Suprapubic skin (tissue), 4 donors: ENCODE measurements around the gene FADD. TPM values are rescaled to one million over a fixed set of nuclear protein-coding genes. Genes with fewer than 3 reads are reported as not detected.

Source experiments
- DNase-seq, 2 donors: peaks; one replicate each; pipeline ENCODE4 v3.0.0-alpha.2; 2019; ENCODE audit warnings: low spot score in 2 of 2
- H3K27ac ChIP-seq: fragments of 200-600 bp; sonication (generic); one replicate; pipeline ENCODE4 v1.5.1; 2019
- H3K27me3 ChIP-seq: fragments of 200-600 bp; sonication (generic); one replicate; pipeline ENCODE4 v1.5.1; 2019
- H3K36me3 ChIP-seq: fragments of 200-600 bp; sonication (generic); one replicate; pipeline ENCODE4 v1.5.1; 2019
- H3K4me1 ChIP-seq: fragments of 200-600 bp; sonication (generic); one replicate; pipeline ENCODE4 v1.5.1; 2019
- H3K4me3 ChIP-seq: fragments of 200-600 bp; sonication (generic); one replicate; pipeline ENCODE4 v1.5.1; 2019; ENCODE audit warnings: mild to moderate bottlenecking
- H3K9me3 ChIP-seq: fragments of 200-600 bp; sonication (generic); one replicate; pipeline ENCODE4 v1.5.1; 2019
- CTCF ChIP-seq, 2 donors: fragments of 200-600 bp in 1 of 2; fragments of 450-650 bp in 1 of 2; sonication (generic) in 1 of 2; IDR thresholded peaks; one replicate each; pipeline ENCODE4 v1.5.1; 2016 to 2019; ENCODE audit warnings: antibody characterized with exemption in 2 of 2, mild to moderate bottlenecking in 1 of 2, moderate library complexity in 1 of 2
- EP300 ChIP-seq: sonication (generic); formaldehyde crosslinking; IDR thresholded peaks from one replicate; pipeline ENCODE4 v1.6.1; 2017; ENCODE audit warnings: antibody characterized with exemption
- POLR2A ChIP-seq, 2 donors: fragments of 450-650 bp; IDR thresholded peaks; one replicate each; pipeline ENCODE4 v1.6.1; 2017; ENCODE audit warnings: antibody characterized with exemption in 2 of 2, mild to moderate bottlenecking in 2 of 2, moderate library complexity in 2 of 2
- POLR2AphosphoS5 ChIP-seq, 3 donors: sonication (generic); formaldehyde crosslinking; IDR thresholded peaks; one replicate each; pipeline ENCODE4 v1.6.1; 2017; ENCODE audit warnings: antibody characterized with exemption in 3 of 3
- WGBS: methylation state at CpG from one replicate; pipeline ENCODE4 v1.1.5; 2018; 5-methylcytosine and 5-hydroxymethylcytosine counted together
- total RNA-seq, 4 donors: library from RNA; depleted of rRNA; stranded (reverse); fragments of >200 nt; gene quantifications; one replicate each; pipeline ENCODE4 v1.1.0, GENCODE V29; 2016

The FADD gene
- total RNA-seq = 10 to 100 TPM; 12.3 to 29.3 (median 18.1) TPM

DNA sequence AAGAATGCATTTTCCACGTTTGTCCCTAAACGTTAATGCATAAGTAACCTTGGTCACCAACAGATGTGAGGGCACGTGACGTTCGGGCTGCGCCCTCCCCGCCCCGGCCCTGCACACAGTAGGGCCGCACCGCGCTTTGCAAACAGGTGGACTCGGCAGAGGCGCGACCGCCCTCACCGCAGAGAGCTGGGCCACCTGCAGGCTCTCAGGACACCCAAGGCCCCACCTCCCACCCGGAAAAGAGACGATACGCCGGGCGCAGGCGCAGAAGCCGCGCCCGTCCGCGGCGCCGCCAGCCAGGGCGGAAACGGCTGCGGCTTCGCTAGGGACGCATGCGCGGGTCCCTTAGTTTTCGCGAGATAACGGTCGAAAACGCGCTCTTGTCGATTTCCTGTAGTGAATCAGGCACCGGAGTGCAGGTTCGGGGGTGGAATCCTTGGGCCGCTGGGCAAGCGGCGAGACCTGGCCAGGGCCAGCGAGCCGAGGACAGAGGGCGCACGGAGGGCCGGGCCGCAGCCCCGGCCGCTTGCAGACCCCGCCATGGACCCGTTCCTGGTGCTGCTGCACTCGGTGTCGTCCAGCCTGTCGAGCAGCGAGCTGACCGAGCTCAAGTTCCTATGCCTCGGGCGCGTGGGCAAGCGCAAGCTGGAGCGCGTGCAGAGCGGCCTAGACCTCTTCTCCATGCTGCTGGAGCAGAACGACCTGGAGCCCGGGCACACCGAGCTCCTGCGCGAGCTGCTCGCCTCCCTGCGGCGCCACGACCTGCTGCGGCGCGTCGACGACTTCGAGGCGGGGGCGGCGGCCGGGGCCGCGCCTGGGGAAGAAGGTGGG, at the start of gene FADD:
Gene FADD (plus strand): TSS at position 377 of the 831 bp plus-strand sequence. CDS start 164 bp downstream, at position 541.
- peaks cover 23% of the 10 kb centered on the region for H3K36me3 ChIP-seq
- TF ChIP-seq EP300 (no peak), POLR2AphosphoS5 (IDR thresholded peaks at IDR 0.05) (peak in 1 of 3 donors; percentile 48), CTCF (IDR thresholded peaks at IDR 0.05) (no peak), POLR2A (IDR thresholded peaks at IDR 0.05) (peak in 1 of 2 donors; percentile 76)
- H3K27me3 ChIP-seq = no peaks in the 10 kb centered on the region
- DNase-seq = peak; percentile 91 to 94
- 0% methylated on average over 27 of the region's 91 CpGs for WGBS
- H3K4me3 ChIP-seq = peak within 1 kb of the TSS; percentile 98
- no peaks in the 10 kb centered on the region for H3K9me3 ChIP-seq
- peaks cover 24% of the 10 kb centered on the region for H3K4me1 ChIP-seq
- peak within 1 kb of the TSS; percentile 98 for H3K27ac ChIP-seq

DNA sequence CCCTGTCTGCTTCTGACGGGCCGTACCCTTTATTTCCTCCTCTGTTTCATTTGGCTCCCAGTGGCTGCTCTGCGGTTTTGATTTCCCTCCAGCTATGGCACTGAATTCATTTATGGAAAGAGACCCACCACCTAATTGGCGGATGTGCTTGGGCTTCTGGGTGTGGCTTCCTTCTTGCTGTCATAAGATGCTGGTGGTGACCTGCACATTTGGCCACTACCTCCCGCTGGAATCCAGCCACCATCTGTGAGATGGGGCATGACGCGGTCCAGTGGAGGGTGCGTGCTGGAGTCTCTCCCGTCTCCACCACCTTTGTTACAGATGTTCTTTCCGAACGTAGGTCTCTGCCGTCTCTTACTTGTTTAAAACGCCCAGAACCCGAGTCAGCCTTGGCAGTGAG, 47.7 kb upstream of the FADD start:
- no peaks in the 10 kb centered on the region for H3K27me3 ChIP-seq
- 73% methylated on average over 14 of the region's 14 CpGs for WGBS
- no peaks in the 10 kb centered on the region for H3K9me3 ChIP-seq
- TF ChIP-seq CTCF (IDR thresholded peaks at IDR 0.05) (no peak), POLR2AphosphoS5 (IDR thresholded peaks at IDR 0.05) (no peak)
- H3K4me1 ChIP-seq = peaks cover 37% of the 10 kb centered on the region
- H3K4me3 ChIP-seq = no peak overlapping the region
- peaks cover 6% of the 10 kb centered on the region for H3K36me3 ChIP-seq
- no peak for DNase-seq
- peak overlapping the region; percentile 63 for H3K27ac ChIP-seq

DNA sequence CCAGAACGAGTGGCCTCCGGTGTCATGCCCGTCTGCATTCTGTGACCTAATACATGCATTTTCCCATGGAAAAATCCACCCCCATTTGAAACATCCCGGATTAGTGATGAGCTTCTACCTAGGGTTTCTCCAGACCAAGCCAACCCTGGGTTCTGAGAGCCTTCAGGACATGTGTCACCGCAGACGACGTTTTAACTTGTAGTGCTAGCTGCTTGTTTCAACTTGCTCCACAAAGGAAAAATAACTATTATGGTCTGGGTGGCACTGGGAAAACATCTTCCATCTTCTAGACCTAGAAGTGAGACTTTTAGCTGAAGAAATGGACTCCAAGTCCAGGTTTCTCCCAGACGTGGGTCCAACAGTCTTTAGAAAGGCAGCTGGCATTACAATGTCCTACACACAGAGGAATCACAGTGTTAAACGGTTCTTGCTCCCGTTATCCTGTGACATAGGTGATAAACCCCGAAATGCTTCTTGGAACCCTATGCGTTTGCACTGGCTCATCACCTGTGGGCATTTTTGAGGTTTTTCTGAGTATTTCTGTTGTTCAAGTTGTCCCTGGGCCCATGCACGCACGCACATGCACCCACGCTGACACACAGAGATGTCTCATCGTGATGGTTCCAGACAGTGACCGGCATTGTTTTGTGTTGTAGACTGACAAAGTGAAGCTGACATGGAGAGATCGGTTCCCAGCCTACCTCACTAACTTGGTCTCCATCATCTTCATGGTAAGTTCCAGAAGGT, 46.6 kb upstream of the FADD start:
- Histone ChIP-seq H3K4me3 (no peak overlapping the region), H3K27me3 (no peaks in the 10 kb centered on the region), H3K4me1 (peaks cover 46% of the 10 kb centered on the region), H3K36me3 (peaks cover 6% of the 10 kb centered on the region), H3K9me3 (no peaks in the 10 kb centered on the region), H3K27ac (peak overlapping the region; percentile 63)
- DNase-seq = no peak
- TF ChIP-seq CTCF (IDR thresholded peaks at IDR 0.05) = no peak
- no peak for TF ChIP-seq EP300
- no peak for TF ChIP-seq POLR2AphosphoS5 (IDR thresholded peaks at IDR 0.05)
- TF ChIP-seq POLR2A (IDR thresholded peaks at IDR 0.05) = no peak
- WGBS = 69% methylated on average over 18 of the region's 18 CpGs

DNA sequence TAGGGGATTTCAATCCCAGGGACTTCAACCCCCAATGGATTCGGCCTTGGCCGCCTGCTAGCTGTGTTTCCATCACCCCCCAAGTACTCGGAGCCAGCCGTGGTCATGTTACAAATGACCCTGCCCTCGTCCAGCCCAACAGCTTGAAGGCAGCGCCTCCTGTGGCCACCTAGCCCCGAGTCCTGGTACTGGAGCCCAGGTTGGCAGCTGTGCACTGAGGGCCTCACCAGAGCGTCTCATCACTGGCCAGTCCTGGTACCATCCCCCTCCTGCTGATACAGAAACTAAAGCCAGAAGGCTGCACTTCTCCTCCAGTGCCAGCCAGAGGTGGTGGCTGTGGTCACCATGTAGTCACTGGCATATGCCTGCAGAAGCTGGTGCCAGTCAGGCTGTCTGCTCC, 44.9 kb upstream of the FADD start:
- Histone ChIP-seq H3K36me3 (peaks cover 2% of the 10 kb centered on the region), H3K27ac (no peak overlapping the region), H3K9me3 (no peaks in the 10 kb centered on the region), H3K4me1 (peaks cover 46% of the 10 kb centered on the region), H3K27me3 (no peaks in the 10 kb centered on the region), H3K4me3 (no peak overlapping the region)
- DNase-seq = no peak
- TF ChIP-seq CTCF (IDR thresholded peaks at IDR 0.05) (peak in 1 of 2 donors; percentile 9), POLR2A (IDR thresholded peaks at IDR 0.05) (no peak)
- 51% methylated on average over 5 of the region's 8 CpGs for WGBS

DNA sequence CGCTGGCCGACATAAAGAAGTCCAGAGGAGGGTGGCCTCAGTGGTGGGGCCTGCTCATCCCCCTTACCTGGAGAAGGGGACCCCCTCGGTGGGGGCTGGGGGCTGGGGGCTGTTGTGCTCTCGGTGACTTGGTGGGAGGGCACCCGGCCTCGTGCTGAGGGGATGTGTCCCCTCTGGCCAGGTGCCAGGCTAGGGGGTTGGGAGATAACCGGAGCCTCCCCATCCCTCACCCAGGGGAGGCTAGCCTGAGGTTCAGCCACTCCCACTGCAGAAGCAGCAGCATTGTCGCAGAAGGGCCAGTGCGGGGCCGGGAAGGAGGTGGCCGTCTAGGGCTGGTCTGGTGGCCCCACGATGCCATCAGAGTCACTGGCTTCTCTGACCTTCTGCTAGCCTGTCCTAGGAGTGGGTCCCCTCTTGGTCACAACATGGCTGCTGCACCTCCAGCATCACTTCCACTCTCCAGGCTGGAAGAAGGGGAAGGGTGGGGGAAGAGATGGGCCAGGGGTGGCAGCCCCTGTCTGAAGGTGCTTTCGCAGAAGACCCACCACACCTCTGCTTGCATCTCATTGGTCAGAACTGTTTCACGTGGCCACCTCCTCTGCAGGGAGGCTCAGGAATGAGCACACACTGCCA, 44.2 kb upstream of the FADD start:
- no peaks in the 10 kb centered on the region for H3K9me3 ChIP-seq
- no peak overlapping the region for H3K4me3 ChIP-seq
- no peak for TF ChIP-seq POLR2AphosphoS5 (IDR thresholded peaks at IDR 0.05)
- no peak for TF ChIP-seq EP300
- no peak for TF ChIP-seq POLR2A (IDR thresholded peaks at IDR 0.05)
- TF ChIP-seq CTCF (IDR thresholded peaks at IDR 0.05) = no peak
- peaks cover 46% of the 10 kb centered on the region for H3K4me1 ChIP-seq
- no peak for DNase-seq
- H3K27ac ChIP-seq = peak overlapping the region; percentile 67
- WGBS = 83% methylated on average over 2 of the region's 14 CpGs
- H3K27me3 ChIP-seq = no peaks in the 10 kb centered on the region
- no peaks in the 10 kb centered on the region for H3K36me3 ChIP-seq
